Psoas muscle (tissue), 8 donors: ENCODE results near the gene SLC6A8. TPM values are rescaled to one million over a fixed set of nuclear protein-coding genes. Genes with fewer than 3 reads are reported as not detected.
A peak's percentile ranks its signal among the peaks of the same experiment; 100 is the strongest.

Source experiments
- ATAC-seq, 4 donors: fragments of 200-7000 bp; cut with Tn5 transposase; one replicate each; pipeline ENCODE4 v1.9.1; 2020; ENCODE audit warnings: moderate library complexity in 3 of 4, mild to moderate bottlenecking in 2 of 4
- DNase-seq, 2 donors: peaks; one replicate each; pipeline ENCODE4 v3.0.0-alpha.2; 2020
- H3K27ac ChIP-seq: fragments of 200-600 bp; one replicate; pipeline ENCODE4 v1.8.0; 2022
- H3K27me3 ChIP-seq, 3 donors: fragments of 200-600 bp in 1 of 3; one replicate each; pipeline versions ENCODE4 v1.6.1 to v1.8.0; 2013 to 2022; ENCODE audit warnings: low read length in 2 of 3, mild to moderate bottlenecking in 2 of 3, moderate library complexity in 1 of 3; ENCODE audit not compliant: insufficient read depth in 3 of 3
- H3K36me3 ChIP-seq, 2 donors: fragments of 200-600 bp in 1 of 2; one replicate each; pipeline versions ENCODE4 v1.6.1 to v1.8.0; 2013 to 2022; ENCODE audit warnings: low read depth in 1 of 2, mild to moderate bottlenecking in 1 of 2, moderate library complexity in 1 of 2; ENCODE audit not compliant: insufficient read depth in 1 of 2
- H3K4me1 ChIP-seq: fragments of 200-600 bp; one replicate; pipeline ENCODE4 v1.8.0; 2022
- H3K4me3 ChIP-seq: fragments of 200-600 bp; one replicate; pipeline ENCODE4 v1.8.0; 2022; ENCODE audit warnings: mild to moderate bottlenecking
- H3K9me3 ChIP-seq: fragments of 200-600 bp; one replicate; pipeline ENCODE4 v1.8.0; 2022
- WGBS, 3 donors: extraction: QIAGEN DNeasy Blood & Tissue Kit; methylation state at CpG; one replicate each; pipeline versions ENCODE4 v1.1.6 to v1.1.7; 2013; 5-methylcytosine and 5-hydroxymethylcytosine counted together
- intact Hi-C, 2 donors: fragments of 100-400 bp; cut with DNase I; formaldehyde crosslinking; loops; one replicate each; pipeline versions ENCODE4 v1.11.0 to v1.14.2; 2022
- long read RNA-seq, 2 donors: library from polyadenylated mRNA; unstranded; transcript quantifications; one replicate each; pipeline ENCODE4 v2.0.0, GENCODE V29; 2021
- polyA plus RNA-seq, 3 donors: library from polyadenylated mRNA; stranded (reverse); fragments of 200-250 nt; gene quantifications; one replicate each; pipeline ENCODE4 v1.2.3, GENCODE V29; 2013
- total RNA-seq, 4 donors: library from RNA; stranded (reverse); fragmentation: NEBNext Ultra II Directional in 2 of 4; extraction: Animal tissue kit (Norgen Biotek cat#: 25700) in 2 of 4; gene quantifications; one replicate each; pipeline versions ENCODE4 v1.2.1 to v1.2.4, GENCODE V29; 2021 to 2023
- TF ChIP-seq, protein P1 (sequence below): fragments of 200-600 bp; IDR thresholded peaks from one replicate; pipeline ENCODE4 v1.8.0; 2022; ENCODE audit warnings: antibody characterized with exemption
- donor health status: healthy with polysubstance abuse.
- donor health status: DM: no; HTN: no; CAD: no; lungs with moderate emphysema.
- donor health status: Bipolar disorder and iron deficiency.
- donor health status: healthy.
- donor health status: DM: yes; HTN: yes; CAD: no.
- donor health status: DM: no; HTN: no; CAD: no.
- donor health status: DM: no; HTN: no; CAD: no.
- donor health status: DM: yes; HTN: yes; CAD: no.

The SLC6A8 gene
- total RNA-seq (100 to 1,000 TPM in 2 of 4 donors, 10 to 100 TPM in 2; 82.2 to 256 (median 117) TPM), polyA plus RNA-seq (100 to 1,000 TPM in 2 of 3 donors, 10 to 100 TPM in 1; 84.9 to 209 (median 104) TPM)
- long read RNA-seq, donor 1, transcript SLC6A8-201 (13 exons, 3,763 nt) = major isoform, 13 of 40 reads
- long read RNA-seq, donor 1, partial matches to known transcripts = 14 of 40 reads
- long read RNA-seq, donor 1, other reads (novel, unspliced or antisense) = 13 of 40 reads
- long read RNA-seq, donor 2, transcript SLC6A8-201 (13 exons, 3,763 nt) = major isoform, 56 of 184 reads
- long read RNA-seq, donor 2, partial matches to known transcripts = 114 of 184 reads
- long read RNA-seq, donor 2, other reads (novel, unspliced or antisense) = 13 of 184 reads

DNA sequence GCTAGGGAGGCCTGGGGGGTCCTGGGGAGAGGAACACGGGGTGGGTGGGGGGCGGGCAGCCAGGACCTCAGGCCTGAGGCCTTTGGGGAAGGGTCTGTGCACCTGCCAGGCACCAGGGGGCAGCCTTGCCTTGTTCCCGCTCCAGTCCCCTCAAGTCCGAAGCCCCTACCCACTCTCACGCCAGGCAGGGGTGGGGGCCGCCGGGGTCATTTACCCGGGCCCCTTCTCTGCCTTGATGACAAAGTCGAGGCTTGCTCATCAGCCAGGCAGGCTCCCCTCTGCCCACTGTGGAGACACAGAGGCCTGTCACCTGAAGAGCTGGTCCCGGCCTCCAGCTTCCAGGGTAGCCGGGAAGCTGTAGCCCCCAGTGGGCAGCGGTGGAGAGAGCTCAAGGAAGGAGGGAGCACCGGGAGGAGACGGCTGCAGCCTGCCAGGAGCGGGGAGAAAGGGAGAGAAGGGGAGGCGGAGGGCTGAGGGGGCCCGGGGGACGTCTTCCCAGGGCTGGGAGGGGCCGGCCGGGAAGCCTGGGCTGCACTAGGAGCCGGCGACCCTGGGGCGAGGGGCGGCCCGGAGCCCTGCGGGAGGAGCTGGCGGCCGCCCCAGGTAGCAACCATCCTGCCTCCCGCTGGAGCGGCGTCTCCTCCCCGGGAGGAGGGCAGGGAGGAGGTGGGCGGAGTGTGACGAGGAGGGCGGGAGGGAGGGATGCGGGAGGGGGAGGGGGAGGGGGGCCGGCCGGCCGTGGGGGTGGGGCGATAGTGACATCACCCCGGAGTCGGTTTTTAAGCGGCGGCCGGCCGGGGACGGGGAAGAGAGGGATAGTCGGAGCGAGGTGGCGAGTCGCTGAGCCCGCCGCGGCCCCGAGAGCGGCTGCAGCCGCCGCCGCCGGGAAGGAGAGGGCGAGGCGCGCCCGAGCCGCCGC, at the start of gene SLC6A8:
Gene SLC6A8 (plus strand): TSS at position 806 of the 919 bp plus-strand sequence. CDS start 649 bp downstream, outside the sequence.
- H3K9me3 ChIP-seq = no peaks in the 10 kb centered on the region
- ATAC-seq (peak; percentile 61 to 68 (median 62)), DNase-seq (peak; percentile 76 to 88)
- peak within 1 kb of the TSS; percentile 68 for H3K4me3 ChIP-seq
- H3K36me3 ChIP-seq = no peaks in the 10 kb centered on the region
- TF ChIP-seq, protein P1, sequence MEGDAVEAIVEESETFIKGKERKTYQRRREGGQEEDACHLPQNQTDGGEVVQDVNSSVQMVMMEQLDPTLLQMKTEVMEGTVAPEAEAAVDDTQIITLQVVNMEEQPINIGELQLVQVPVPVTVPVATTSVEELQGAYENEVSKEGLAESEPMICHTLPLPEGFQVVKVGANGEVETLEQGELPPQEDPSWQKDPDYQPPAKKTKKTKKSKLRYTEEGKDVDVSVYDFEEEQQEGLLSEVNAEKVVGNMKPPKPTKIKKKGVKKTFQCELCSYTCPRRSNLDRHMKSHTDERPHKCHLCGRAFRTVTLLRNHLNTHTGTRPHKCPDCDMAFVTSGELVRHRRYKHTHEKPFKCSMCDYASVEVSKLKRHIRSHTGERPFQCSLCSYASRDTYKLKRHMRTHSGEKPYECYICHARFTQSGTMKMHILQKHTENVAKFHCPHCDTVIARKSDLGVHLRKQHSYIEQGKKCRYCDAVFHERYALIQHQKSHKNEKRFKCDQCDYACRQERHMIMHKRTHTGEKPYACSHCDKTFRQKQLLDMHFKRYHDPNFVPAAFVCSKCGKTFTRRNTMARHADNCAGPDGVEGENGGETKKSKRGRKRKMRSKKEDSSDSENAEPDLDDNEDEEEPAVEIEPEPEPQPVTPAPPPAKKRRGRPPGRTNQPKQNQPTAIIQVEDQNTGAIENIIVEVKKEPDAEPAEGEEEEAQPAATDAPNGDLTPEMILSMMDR = peak; percentile 44
- no peaks in the 10 kb centered on the region for H3K4me1 ChIP-seq
- 3 to 30% methylated on average over 33 to 51 of the region's 66 CpGs; no CpG with 5 or more reads in 1 of the 3 donors for WGBS, 3 donors
- H3K27ac ChIP-seq = peak within 1 kb of the TSS; percentile 85
- H3K27me3 ChIP-seq = peaks cover 0 to 7% (median 0%) of the 10 kb centered on the region in 3 donors
- intact Hi-C loops = loop anchor here in 1 of 2 donors (2.0 kb wide), 1 partner anchor 21 kb away; no protein-coding TSS in a partner anchor

DNA sequence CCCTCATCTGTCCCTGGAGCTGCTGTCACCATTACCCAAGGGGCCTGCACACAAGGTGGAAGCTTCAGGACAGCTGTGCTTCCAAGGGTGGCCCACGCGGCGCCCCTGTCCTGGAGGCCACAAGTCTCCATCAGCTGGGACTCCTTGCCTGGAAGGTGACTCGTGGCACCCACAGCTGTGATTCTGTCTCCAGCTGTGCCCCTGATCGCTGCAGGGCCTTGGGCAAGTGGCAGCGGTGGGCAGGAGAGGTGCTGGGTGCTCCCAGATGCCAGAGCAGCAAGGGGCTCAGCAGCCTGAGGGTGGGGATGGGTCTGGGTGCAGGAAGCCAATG, 49.7 kb upstream of the SLC6A8 start:
- no peaks in the 10 kb centered on the region for H3K4me1 ChIP-seq
- H3K27me3 ChIP-seq = peaks cover 0 to 23% (median 5%) of the 10 kb centered on the region in 3 donors
- H3K9me3 ChIP-seq = no peaks in the 10 kb centered on the region
- 83 to 96% (median 91%) methylated on average over 6 of the region's 6 CpGs for WGBS, 3 donors
- H3K27ac ChIP-seq = no peak overlapping the region
- intact Hi-C loops = no loop called here
- TF ChIP-seq, protein P1 = no peak
- ATAC-seq = no peak
- H3K36me3 ChIP-seq = no peaks in the 10 kb centered on the region
- H3K4me3 ChIP-seq = no peak overlapping the region
- DNase-seq = no peak

DNA sequence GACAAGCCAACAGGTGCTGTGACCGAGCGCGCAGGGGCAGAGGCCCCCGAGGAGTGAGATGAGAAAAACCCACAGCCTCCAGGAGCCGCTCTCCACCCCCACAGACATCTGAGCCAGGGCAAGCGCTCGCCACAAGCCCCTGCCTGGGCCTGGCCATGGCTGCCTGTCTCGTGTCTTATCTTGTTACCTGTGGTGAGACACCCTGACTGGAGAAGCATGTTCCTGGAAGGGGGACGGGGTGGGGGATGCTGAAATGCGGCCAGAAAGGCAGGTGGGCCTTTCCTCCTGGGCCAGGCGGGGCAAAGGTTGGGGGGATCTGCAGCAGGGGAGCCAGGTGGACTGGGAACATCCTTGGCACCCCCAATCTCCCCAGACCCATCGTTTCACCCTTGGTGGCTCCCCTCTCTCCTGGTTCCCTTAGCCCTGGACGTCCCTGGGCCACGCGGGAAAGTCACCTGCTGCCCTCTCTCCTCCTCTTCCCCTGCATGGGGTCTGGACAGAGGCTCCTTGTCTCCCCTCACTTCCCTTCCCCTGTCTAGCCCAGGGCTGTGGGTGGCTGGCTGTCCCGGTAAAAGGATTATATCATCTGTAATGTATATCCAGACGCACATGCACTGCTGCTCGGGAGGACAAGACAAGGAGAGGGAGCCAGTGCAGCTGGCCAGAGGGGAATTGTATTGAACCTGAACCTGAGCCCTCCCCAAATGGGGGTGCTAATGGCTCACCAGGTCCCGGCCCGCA, 49.1 kb upstream of the SLC6A8 start:
- Histone ChIP-seq H3K9me3 (no peaks in the 10 kb centered on the region), H3K27ac (no peak overlapping the region), H3K4me1 (peaks cover 2% of the 10 kb centered on the region), H3K36me3 (no peaks in the 10 kb centered on the region), H3K27me3 (peaks cover 0 to 26% (median 5%) of the 10 kb centered on the region in 3 donors), H3K4me3 (no peak overlapping the region)
- TF ChIP-seq, protein P1 = no peak
- 87 to 90% (median 89%) methylated on average over 9 to 20 of the region's 20 CpGs for WGBS, 3 donors
- peak in 1 of 2 donors; percentile 32 for DNase-seq
- intact Hi-C loops = no loop called here
- ATAC-seq = no peak

DNA sequence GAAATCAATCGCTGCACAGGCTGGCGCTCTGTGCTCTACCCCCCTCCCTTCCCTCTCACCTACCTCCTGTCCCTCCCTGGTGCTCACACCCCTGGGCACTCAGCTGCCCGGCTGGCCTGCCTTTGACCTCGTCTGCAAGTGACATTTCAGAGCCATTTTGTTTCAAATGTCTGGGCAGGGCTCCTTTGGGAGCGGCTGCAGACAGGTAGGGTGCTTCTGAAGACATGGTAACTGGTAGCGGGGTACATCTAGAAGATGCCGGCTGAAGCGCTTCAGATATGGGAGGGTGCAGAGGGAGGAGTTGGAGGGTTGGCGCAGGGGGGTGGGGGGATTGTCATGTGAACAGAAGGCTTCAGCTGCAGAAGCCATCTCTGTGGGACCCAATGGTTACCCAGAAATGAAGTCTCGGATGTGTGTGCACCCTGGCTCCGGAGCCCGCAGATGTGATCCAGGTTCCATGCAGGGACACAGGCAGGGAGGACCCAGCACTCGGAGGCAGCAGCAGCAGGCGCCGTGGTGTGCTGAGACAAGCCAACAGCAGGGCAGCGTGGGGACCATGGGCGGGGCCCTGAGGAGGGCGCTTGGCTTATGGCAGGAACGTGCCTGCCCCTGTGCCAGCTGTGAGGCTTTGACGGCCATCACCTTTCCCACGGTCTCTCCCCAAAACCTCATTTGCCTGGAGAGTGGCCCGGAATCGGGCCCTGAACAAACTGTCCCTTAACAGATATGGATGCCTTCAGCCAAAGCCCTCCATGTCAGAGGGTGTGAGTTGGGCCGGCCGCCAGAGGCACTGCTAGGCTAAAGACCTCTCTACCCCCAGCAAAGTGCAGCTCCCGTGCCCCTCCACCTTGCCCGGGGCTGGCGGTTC, 48.3 kb upstream of the SLC6A8 start:
- WGBS, 3 donors = 69 to 72% (median 70%) methylated on average over 16 to 28 of the region's 28 CpGs
- peaks cover 0 to 31% (median 8%) of the 10 kb centered on the region in 3 donors for H3K27me3 ChIP-seq
- no peak overlapping the region for H3K27ac ChIP-seq
- ATAC-seq (no peak), DNase-seq (peak in 1 of 2 donors; percentile 31)
- peaks cover 4% of the 10 kb centered on the region for H3K4me1 ChIP-seq
- intact Hi-C loops = no loop called here
- TF ChIP-seq, protein P1 = no peak
- no peaks in the 10 kb centered on the region for H3K36me3 ChIP-seq
- no peaks in the 10 kb centered on the region for H3K9me3 ChIP-seq
- no peak overlapping the region for H3K4me3 ChIP-seq
